ENCODE results near the gene PDIA4.
"Not testable (repeated sequence)": the region's sequence is repeated elsewhere in the genome, so short reads cannot be mapped to it uniquely, and the experiment has no call there.

Gene PDIA4

GRCh38 chr7:149021725-149022062, 6.6 kb downstream of the PDIA4 start:
- H3K9me3 Mint-ChIP-seq = no peaks in the 10 kb centered on the region
- no peaks in the 10 kb centered on the region for H3K27me3 Mint-ChIP-seq
- peaks cover 47% of the 10 kb centered on the region for H3K36me3 Mint-ChIP-seq
- no peak for DNase-seq
- CTCF ChIA-PET = interaction anchor here (1.0 to 2.2 kb wide), 2 partner anchors 14 to 16 kb away, joined by 4 to 5 read pairs; no protein-coding TSS in a partner anchor
- no peak overlapping the region for H3K4me3 Mint-ChIP-seq
- no peak overlapping the region for H3K27ac Mint-ChIP-seq
- H3K4me1 Mint-ChIP-seq = peaks cover 38% of the 10 kb centered on the region

- no peaks in the 10 kb centered on the region for H3K27me3 Mint-ChIP-seq
- no peak overlapping the region for H3K4me3 Mint-ChIP-seq
- no peaks in the 10 kb centered on the region for H3K9me3 Mint-ChIP-seq
- no peak for DNase-seq
- no peak overlapping the region for H3K27ac Mint-ChIP-seq
- H3K36me3 Mint-ChIP-seq = peaks cover 44% of the 10 kb centered on the region
- CTCF ChIA-PET = interaction anchor here (0.6 to 2.2 kb wide), 2 partner anchors 10 to 13 kb away, joined by 4 to 5 read pairs; no protein-coding TSS in a partner anchor
- peaks cover 26% of the 10 kb centered on the region for H3K4me1 Mint-ChIP-seq
These were observed 7.8 kb downstream of the PDIA4 start for GRCh38 chr7:149020483-149020882.

- Mint-ChIP-seq H3K36me3 (peaks cover 56% of the 10 kb centered on the region), H3K27ac (peak overlapping the region; percentile 35), H3K4me3 (no peak overlapping the region), H3K4me1 (peaks cover 2% of the 10 kb centered on the region), H3K9me3 (no peaks in the 10 kb centered on the region), H3K27me3 (no peaks in the 10 kb centered on the region)
- DNase-seq = no peak
- CTCF ChIA-PET = no interaction called here
These were observed 11.4 kb downstream of the PDIA4 start for GRCh38 chr7:149016876-149017275.

DNA sequence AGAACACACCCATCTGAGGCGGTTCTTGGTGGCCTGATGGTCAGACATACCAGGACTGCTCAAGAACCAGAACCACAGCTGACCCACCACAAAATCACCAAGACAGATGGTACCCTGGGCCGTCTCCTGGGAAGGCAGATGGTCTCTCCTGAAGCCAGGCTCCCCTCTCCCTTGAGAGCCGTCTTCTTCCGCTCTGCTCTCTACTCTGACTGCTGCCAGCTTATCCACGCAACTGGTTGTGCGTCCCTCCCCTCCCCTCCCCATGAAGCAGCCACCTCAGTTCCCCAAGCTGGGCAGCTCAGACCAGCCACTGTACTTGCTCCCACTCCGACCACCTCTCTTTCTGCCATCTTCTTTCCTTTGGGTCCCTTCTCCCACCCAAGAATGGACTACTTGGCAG, 14.0 kb downstream of the PDIA4 start:
- Mint-ChIP-seq H3K4me3 (no peak overlapping the region), H3K9me3 (no peaks in the 10 kb centered on the region), H3K27me3 (no peaks in the 10 kb centered on the region), H3K4me1 (no peaks in the 10 kb centered on the region), H3K36me3 (peaks cover 55% of the 10 kb centered on the region), H3K27ac (no peak overlapping the region)
- DNase-seq = no peak
- CTCF ChIA-PET = no interaction called here

- H3K9me3 Mint-ChIP-seq = no peaks in the 10 kb centered on the region
- H3K27ac Mint-ChIP-seq = no peak overlapping the region
- no peak overlapping the region for H3K4me3 Mint-ChIP-seq
- no peaks in the 10 kb centered on the region for H3K4me1 Mint-ChIP-seq
- CTCF ChIA-PET = no interaction called here
- peaks cover 53% of the 10 kb centered on the region for H3K36me3 Mint-ChIP-seq
- no peaks in the 10 kb centered on the region for H3K27me3 Mint-ChIP-seq
- DNase-seq = no peak
These were observed 14.4 kb downstream of the PDIA4 start for GRCh38 chr7:149013876-149014275.

DNA sequence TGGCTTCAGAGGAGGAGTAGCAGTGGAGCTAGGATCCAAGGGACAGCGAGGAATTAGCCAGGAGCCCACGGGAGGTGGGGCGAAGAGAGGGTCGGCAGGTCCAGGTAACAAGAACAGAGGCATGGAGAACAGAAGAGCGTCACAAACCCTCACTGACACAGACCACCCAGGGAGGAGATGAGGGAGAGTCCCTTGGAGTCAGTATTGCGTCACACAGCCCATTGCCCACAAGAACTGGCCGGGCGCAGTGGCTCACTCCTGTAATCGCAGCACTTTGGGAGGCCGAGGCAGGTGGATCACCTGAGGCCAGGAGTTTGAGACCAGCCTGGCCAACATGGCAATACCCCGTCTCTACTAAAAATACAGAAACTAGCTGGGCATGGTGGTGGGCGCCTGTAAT, 15.6 kb downstream of the PDIA4 start:
- H3K36me3 Mint-ChIP-seq = peaks cover 51% of the 10 kb centered on the region
- H3K4me3 Mint-ChIP-seq, CTCF ChIA-PET, H3K4me1 Mint-ChIP-seq, H3K27me3 Mint-ChIP-seq, DNase-seq, H3K9me3 Mint-ChIP-seq: not testable (repeated sequence)
- peak overlapping the region; percentile 43 for H3K27ac Mint-ChIP-seq

GRCh38 chr7:149011491-149011890, 16.8 kb downstream of the PDIA4 start:
- no peak overlapping the region for H3K4me3 Mint-ChIP-seq
- H3K36me3 Mint-ChIP-seq = peaks cover 54% of the 10 kb centered on the region
- no peaks in the 10 kb centered on the region for H3K27me3 Mint-ChIP-seq
- no peak for DNase-seq
- no peaks in the 10 kb centered on the region for H3K4me1 Mint-ChIP-seq
- H3K27ac Mint-ChIP-seq = no peak overlapping the region
- no peaks in the 10 kb centered on the region for H3K9me3 Mint-ChIP-seq
- CTCF ChIA-PET = interaction anchor here (2.2 to 2.8 kb wide), 2 partner anchors 12 to 54 kb away, joined by 5 to 21 read pairs; no protein-coding TSS in a partner anchor

GRCh38 chr7:149010451-149010850, 17.9 kb downstream of the PDIA4 start:
- Mint-ChIP-seq H3K27me3 (no peaks in the 10 kb centered on the region), H3K27ac (no peak overlapping the region), H3K36me3 (peaks cover 58% of the 10 kb centered on the region), H3K4me3 (no peak overlapping the region), H3K4me1 (peaks cover 2% of the 10 kb centered on the region), H3K9me3 (no peaks in the 10 kb centered on the region)
- no peak for DNase-seq
- CTCF ChIA-PET = interaction anchor here (0.7 to 2.8 kb wide), 3 partner anchors 11 to 55 kb away, joined by 4 to 21 read pairs (median 5); no protein-coding TSS in a partner anchor

GRCh38 chr7:149009527-149009926, 18.8 kb downstream of the PDIA4 start:
- H3K4me3 Mint-ChIP-seq = no peak overlapping the region
- DNase-seq = no peak
- H3K36me3 Mint-ChIP-seq = peaks cover 51% of the 10 kb centered on the region
- H3K27ac Mint-ChIP-seq = peak overlapping the region; percentile 51
- CTCF ChIA-PET = interaction anchor here (2.8 kb wide), 1 partner anchor 56 kb away, joined by 21 read pairs; no protein-coding TSS in a partner anchor
- peaks cover 2% of the 10 kb centered on the region for H3K4me1 Mint-ChIP-seq
- H3K9me3 Mint-ChIP-seq = no peaks in the 10 kb centered on the region
- H3K27me3 Mint-ChIP-seq = no peaks in the 10 kb centered on the region

DNA sequence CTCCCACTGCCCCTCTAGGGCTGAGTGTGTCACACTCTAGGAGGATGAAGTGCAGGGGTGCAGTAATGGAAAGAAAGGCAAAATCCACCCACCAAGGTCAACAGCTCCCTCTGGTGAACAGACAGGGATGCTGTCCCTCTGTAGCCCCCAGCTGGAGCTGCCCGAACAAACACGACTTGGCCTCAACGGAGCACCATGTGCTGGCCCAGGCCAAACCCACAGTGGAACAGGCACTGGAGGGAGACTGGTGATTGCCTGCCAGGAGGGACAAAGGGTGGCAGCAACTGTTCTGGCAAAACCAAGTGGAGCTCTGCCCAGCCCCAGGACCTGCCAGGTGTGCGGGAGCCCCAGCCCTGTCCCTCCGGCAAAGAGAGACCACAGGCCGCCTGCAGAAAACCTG, 20.7 kb downstream of the PDIA4 start:
- H3K27me3 Mint-ChIP-seq = no peaks in the 10 kb centered on the region
- CTCF ChIA-PET = interaction anchor here (0.7 to 6.0 kb wide), 6 partner anchors 13 to 83 kb away, joined by 3 to 85 read pairs (median 4); partner anchors contain the start of gene ZNF786
- H3K9me3 Mint-ChIP-seq = no peaks in the 10 kb centered on the region
- H3K36me3 Mint-ChIP-seq = peaks cover 47% of the 10 kb centered on the region
- H3K4me1 Mint-ChIP-seq = peaks cover 2% of the 10 kb centered on the region
- H3K4me3 Mint-ChIP-seq = no peak overlapping the region
- no peak overlapping the region for H3K27ac Mint-ChIP-seq
- no peak for DNase-seq

- no peak overlapping the region for H3K27ac Mint-ChIP-seq
- DNase-seq = no peak
- H3K9me3 Mint-ChIP-seq = no peaks in the 10 kb centered on the region
- H3K4me1 Mint-ChIP-seq = peaks cover 2% of the 10 kb centered on the region
- H3K4me3 Mint-ChIP-seq = no peak overlapping the region
- CTCF ChIA-PET = interaction anchor here (0.7 to 6.0 kb wide), 7 partner anchors 11 to 83 kb away, joined by 3 to 85 read pairs (median 5); partner anchors contain the start of gene ZNF786
- peaks cover 44% of the 10 kb centered on the region for H3K36me3 Mint-ChIP-seq
- no peaks in the 10 kb centered on the region for H3K27me3 Mint-ChIP-seq
These were observed 21.2 kb downstream of the PDIA4 start for GRCh38 chr7:149007146-149007545.

GRCh38 chr7:149006345-149006725, 22.0 kb downstream of the PDIA4 start:
- H3K36me3 Mint-ChIP-seq = peaks cover 41% of the 10 kb centered on the region
- peaks cover 2% of the 10 kb centered on the region for H3K4me1 Mint-ChIP-seq
- no peaks in the 10 kb centered on the region for H3K9me3 Mint-ChIP-seq
- CTCF ChIA-PET = interaction anchor here (0.9 to 6.0 kb wide), 11 partner anchors 12 to 100 kb away, joined by 3 to 85 read pairs (median 3); no protein-coding TSS in a partner anchor
- DNase-seq = no peak
- H3K27ac Mint-ChIP-seq = peak overlapping the region; percentile 37
- no peak overlapping the region for H3K4me3 Mint-ChIP-seq
- H3K27me3 Mint-ChIP-seq = no peaks in the 10 kb centered on the region

DNA sequence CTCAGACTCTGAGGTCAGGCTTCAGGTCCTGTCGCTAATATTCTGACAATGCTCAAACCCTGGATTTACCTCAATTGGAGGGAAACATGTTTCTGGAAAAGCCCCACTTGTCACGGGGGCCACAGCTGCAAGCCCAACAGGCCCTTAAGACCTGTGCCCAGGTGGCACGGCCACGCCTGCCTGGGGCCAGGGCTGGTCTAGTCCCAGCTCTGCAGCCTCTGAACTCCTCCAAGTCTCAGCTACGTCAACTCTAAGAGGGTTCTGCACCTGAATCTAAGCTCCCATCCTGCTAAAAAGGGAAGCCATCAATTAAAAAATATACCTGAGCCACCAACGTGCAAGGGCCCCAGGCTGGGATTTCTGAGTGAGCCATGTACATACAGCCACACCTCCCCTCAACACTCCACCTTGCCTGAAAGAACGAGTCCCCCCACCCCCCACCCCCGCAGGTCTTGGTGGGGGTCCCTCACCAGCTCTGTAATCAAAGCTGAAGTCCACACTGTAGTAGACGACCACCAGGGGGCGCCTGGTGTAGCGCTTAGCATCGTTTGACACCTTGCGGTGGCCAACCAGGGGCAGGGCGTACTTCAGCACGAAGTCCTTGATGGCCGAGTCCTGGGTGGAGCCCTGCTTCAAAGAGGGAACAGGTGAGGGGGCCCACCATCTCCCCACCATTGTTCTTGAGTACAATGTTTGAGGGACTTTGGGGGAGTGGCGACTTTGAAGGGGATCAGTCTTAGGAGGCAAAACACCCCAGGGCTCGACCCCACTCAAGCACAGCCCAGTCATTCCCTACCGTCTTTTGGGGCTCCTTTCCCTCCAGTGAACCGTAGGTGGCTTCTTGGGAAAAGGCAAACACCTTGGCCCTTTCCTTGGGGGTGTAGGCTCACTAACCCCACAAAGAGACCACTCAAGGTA, 22.6 kb downstream of the PDIA4 start:
- peak; percentile 89 for DNase-seq
- Mint-ChIP-seq H3K9me3 (no peaks in the 10 kb centered on the region), H3K4me3 (no peak overlapping the region), H3K27me3 (no peaks in the 10 kb centered on the region), H3K27ac (peak overlapping the region; percentile 80), H3K36me3 (peaks cover 40% of the 10 kb centered on the region), H3K4me1 (peaks cover 2% of the 10 kb centered on the region)
- CTCF ChIA-PET = interaction anchor here (0.6 to 6.0 kb wide), 34 partner anchors 10 to 156 kb away, joined by 3 to 85 read pairs (median 4); partner anchors contain the start of gene PDIA4

- no peak for DNase-seq
- no peak overlapping the region for H3K4me3 Mint-ChIP-seq
- peaks cover 2% of the 10 kb centered on the region for H3K4me1 Mint-ChIP-seq
- no peak overlapping the region for H3K27ac Mint-ChIP-seq
- H3K36me3 Mint-ChIP-seq = peaks cover 38% of the 10 kb centered on the region
- no peaks in the 10 kb centered on the region for H3K27me3 Mint-ChIP-seq
- H3K9me3 Mint-ChIP-seq = no peaks in the 10 kb centered on the region
- CTCF ChIA-PET = interaction anchor here (0.7 to 6.0 kb wide), 22 partner anchors 9 to 157 kb away, joined by 3 to 85 read pairs (median 6); partner anchors contain the start of gene PDIA4
These were observed 23.6 kb downstream of the PDIA4 start for GRCh38 chr7:149004405-149005370.

Data from activated naive CD4-positive, alpha-beta T cell treated with anti-CD3 and anti-CD28 coated beads, Interleukin-2, amount 10 ng/mL, durations not matched to agents 7 days and 5 days (primary cell).